HG02642 (cell line): ENCODE measurements around the gene ZNF79.

ENCODE experiments used
- ATAC-seq: cut with Tn5 transposase; IDR thresholded peaks from one replicate; pipeline ENCODE4 v1.9.1; 2021; ENCODE audit warnings: mild to moderate bottlenecking; ENCODE audit not compliant: unreplicated experiment, poor library complexity

The ZNF79 gene

GRCh38 chr9:127422787-127423186, 1.4 kb upstream of the ZNF79 start:
- no peak for ATAC-seq

- peak; percentile 9 for ATAC-seq
Observed at GRCh38 chr9:127423476-127423933, 677 bp upstream of the ZNF79 start.

- no peak for ATAC-seq
Observed at GRCh38 chr9:127424676-127424999, 456 bp downstream of the ZNF79 start.

DNA sequence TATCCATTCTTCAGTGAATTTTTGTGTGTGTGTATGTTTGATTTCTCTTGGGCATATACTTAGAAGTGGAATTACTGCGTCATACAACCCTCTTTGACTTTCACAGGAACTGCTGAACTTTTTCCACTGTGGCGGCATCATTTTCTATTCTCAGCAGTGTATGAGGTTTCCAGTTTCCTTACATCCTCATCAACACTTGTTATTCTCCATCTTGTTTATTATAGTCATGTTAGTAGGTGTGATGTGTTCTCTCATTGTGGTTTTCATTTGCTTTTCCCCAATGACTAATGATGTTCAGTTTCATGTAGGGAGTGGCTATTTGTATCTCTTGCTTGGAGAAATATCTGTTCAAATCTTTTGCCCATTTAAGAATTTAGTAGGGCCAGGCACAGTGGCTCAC, 2.6 kb downstream of the ZNF79 start:
- ATAC-seq: no peak

- ATAC-seq: no peak
Observed at GRCh38 chr9:127428348-127428747, 4.2 kb downstream of the ZNF79 start.

GRCh38 chr9:127430415-127430814, 6.2 kb downstream of the ZNF79 start:
- ATAC-seq: no peak

DNA sequence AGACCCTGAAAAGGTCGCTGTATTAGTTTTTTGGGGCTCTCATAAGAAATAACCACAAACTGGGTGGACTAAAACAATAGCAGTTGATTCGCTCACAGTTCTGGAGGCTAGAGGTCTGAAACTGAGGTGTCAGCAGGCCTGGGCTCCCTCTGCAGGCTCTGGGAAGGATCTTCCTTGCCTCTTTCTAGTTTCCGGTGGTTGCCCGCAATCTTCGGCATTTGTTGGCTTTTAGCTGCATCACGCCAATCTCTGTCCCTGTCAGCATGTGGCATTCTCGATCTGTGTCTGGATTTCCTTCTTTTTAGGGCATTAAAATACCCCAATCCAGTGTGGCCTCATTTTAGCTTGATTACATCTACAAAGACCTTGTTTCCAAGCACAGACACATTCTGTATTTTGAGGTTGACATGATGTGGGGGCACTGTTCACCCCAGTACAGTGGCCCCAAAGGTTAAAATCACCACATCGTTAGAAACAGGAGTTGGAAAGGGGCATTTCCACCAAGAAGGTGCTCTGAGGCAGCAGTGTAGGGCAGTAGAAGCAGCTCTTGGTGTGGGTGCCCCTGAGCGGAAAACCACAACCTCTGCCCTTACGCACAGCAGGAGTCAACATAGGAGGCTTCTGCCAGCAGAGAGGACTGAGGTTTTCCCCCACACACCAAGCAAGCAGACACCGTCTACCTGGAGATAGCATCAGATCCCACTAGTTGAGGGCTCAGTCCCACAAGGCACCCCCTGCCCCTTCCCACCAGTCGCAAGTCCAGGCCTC, 13.5 kb downstream of the ZNF79 start:
- no peak for ATAC-seq

DNA sequence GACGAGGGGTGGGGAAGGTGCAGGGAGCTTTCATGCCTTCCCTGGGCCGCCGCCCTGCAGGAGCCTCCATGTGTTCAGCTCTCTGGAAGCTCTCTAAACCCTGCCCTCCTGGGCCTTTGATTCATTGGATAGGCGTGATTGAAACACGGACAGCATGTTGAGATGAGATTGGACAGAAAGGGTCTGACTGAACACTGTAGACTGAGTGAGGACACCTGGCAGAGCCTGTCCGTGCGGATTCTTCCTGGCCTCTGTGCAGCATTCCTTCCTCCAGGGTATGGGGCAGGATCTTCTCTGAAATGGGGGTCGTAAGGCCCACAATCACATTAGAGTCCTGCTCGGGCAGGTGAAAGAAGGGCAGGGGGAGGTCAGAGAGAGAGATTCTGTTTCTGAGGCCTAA, 14.2 kb downstream of the ZNF79 start:
- ATAC-seq: no peak

- no peak for ATAC-seq
Observed at GRCh38 chr9:127444283-127444920, 20.2 kb downstream of the ZNF79 start.

DNA sequence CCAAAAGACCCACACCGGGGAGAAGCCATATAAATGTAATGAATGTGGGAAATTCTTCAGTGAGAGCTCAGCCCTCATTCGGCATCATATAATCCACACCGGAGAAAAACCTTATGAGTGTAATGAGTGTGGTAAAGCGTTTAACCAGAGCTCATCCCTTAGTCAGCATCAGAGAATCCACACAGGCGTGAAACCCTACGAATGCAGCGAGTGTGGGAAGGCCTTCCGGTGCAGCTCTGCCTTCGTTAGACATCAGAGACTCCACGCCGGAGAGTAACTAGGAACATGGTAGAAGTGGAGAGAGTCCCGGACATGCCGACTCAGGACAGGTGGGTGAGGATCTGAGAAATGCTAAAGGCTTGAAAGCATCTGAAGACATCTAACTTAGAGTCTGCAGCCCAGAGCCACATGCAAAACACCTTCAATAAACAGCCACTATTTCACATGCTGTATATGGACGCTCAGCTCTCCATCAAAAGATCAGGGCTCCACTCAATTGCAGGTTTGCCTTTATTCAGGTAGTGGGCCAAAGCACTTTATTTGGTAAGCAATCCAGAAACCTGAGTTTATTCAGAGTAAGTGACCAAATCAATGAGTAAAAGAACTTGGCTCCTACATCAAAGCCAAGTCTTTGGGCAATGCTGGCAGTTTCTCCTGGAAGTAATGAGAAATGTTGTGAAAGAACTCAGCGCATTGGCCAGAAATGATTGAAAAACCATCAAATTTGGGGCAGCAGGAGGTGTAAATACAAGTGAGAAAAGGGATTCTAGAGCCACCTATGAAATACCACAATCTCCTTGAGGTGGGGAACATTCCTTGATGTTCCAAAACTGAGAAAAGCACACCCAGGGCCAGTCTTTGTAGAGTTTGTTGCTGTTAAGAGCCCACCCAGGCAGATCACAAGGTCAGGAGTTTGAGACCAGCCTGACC, 21.0 kb downstream of the ZNF79 start:
- ATAC-seq: no peak

GRCh38 chr9:127445851-127446712, 21.9 kb downstream of the ZNF79 start:
- no peak for ATAC-seq

DNA sequence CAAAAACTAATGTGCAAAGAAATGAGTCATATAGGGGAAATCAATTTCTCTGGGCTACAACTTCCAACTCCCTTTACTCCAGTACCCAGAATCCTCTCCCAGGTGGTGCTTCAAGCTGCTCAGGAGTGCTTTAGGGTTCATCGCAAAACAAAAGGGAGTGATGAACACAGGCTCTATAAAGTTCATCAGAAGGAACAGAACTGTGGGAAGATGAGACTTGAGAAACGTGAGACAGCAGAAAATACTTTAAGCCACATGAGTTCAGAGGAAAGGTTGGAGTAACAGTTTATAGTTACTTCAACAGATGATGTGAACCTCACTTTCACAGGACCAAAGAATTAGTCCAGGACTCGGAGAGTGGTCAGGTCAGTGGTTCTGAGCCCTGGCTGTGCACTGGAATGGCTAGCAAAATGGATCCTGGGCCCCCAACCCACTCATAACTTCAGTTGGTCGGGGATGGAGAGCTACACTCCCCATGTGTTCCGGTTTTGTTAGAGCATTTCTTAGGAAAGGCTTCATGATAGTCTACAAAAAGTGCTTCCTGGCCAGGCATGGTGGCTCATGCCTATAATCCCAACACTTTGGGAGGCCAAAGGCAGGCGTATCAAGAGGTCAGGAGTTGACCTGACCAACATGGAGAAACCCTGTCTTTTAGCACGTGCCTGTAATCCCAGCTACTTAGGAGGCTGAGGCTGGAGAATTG, 22.7 kb downstream of the ZNF79 start:
- ATAC-seq: no peak

GRCh38 chr9:127447416-127448111, 23.4 kb downstream of the ZNF79 start:
- ATAC-seq: no peak

DNA sequence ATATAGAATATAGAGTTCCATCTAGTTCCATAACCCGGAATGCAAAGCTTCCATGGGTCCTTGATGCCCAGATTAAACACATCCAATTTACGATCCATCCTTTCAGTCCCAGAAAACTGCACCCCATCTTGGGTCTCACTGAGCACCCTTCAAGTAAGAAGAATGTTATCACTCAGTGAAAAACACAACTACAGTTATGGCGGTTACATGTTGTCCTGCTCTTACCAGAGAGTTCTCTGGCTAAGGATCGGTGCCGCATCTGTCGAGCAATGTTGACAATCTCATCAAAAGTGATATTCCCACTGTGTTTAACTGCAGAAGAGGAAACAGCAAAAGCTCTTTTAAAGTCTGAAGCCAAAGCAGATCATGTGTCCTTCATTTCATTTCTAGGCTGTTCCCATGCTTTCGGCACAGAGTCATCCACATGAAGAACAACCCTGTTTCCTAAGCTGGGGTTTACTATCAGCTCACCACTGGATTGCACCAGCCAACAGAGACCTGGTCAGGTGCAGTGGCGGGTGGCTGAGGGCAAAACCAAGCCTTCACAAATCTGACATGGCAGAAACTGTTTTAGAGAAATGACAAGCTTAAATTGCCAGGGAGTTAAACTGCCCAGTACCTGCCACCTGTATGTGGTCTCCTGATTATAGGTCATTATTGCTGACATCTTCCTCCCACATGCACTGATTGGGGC, 24.1 kb downstream of the ZNF79 start:
- ATAC-seq: no peak

GRCh38 chr9:127449332-127449966, 25.3 kb downstream of the ZNF79 start:
- no peak for ATAC-seq

DNA sequence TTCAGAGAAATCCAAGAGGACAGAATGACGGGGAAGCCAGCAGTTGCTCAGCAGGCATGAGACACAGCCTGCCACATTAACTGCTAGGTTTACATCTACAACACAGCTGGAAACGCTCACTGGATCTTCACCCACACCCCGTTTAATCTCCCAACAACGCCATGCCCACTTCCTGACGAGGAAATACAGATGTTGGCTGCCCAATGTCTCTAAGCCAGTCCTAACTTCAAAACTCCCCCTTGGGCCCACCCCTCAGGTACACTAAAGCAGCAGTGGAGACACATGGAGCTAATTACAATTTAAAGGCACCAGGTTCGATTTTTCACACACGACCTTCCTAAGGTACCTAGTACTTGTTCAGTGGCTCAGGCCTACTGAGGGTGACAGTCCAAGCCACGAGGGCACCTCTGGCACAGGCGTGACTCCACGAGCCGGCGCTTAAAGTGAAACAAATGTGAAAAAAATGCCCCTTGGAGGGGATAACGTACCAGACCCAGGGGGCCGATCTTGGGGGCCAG, 26.1 kb downstream of the ZNF79 start:
- ATAC-seq: no peak

GRCh38 chr9:127450830-127451607, 26.8 kb downstream of the ZNF79 start, which contains the start of the genes LRSAM1 and RPL12:
LRSAM1 (plus strand) TSS chr9:127451510; CDS start chr9:127454528, 3,018 bp downstream.
RPL12 (minus strand) TSS chr9:127451406; CDS start chr9:127451317, 89 bp downstream.
- ATAC-seq: peak; percentile 70
